C4-2B (cell line): ENCODE results near the gene PTGES.

Source experiments
- ZFX ChIP-seq: fragments of 450-650 bp; IDR thresholded peaks from 2 replicates; pipeline ENCODE4 v1.6.1; 2017
- TF ChIP-seq, protein P1 (sequence below): fragments of 450-650 bp; conservative IDR thresholded peaks from 2 replicates; pipeline ENCODE4 v1.5.1; 2017; ENCODE audit warnings: mild to moderate bottlenecking

DNA sequence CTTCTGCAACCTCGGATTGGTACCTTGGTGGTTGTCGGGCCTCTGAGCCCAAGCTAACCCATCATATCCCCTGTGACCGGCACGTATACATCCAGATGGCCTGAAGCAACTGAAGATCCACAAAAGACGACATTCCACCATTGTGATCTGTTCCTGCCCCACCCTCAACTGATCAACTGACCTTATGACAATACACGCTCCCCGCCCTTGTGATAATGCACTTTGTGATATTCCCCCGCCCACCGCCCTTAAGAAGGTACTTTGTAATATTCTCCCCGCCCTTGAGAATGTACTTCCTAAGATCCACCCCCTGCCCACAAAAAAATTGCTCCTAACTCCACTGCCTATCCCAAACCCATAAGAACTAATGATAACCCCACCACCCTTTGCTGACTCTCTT is 33.6 kb upstream of the PTGES start:
- TF ChIP-seq, protein P1, sequence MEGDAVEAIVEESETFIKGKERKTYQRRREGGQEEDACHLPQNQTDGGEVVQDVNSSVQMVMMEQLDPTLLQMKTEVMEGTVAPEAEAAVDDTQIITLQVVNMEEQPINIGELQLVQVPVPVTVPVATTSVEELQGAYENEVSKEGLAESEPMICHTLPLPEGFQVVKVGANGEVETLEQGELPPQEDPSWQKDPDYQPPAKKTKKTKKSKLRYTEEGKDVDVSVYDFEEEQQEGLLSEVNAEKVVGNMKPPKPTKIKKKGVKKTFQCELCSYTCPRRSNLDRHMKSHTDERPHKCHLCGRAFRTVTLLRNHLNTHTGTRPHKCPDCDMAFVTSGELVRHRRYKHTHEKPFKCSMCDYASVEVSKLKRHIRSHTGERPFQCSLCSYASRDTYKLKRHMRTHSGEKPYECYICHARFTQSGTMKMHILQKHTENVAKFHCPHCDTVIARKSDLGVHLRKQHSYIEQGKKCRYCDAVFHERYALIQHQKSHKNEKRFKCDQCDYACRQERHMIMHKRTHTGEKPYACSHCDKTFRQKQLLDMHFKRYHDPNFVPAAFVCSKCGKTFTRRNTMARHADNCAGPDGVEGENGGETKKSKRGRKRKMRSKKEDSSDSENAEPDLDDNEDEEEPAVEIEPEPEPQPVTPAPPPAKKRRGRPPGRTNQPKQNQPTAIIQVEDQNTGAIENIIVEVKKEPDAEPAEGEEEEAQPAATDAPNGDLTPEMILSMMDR, result no peak
- no peak for TF ChIP-seq ZFX
